HL-60/S4 treated with retinoic acid at 250 ng/mL for 4 days and 3 days (cell line): ENCODE data around the gene SRGAP2.
"Not testable (repeated sequence)": the region's sequence is repeated elsewhere in the genome, so short reads cannot be mapped to it uniquely, and the experiment has no call there.

Experiments used
- in situ Hi-C: fragments of 300-500 bp; cut with MboI; formaldehyde crosslinking; loops from 2 replicates; pipeline ENCODE4 v1.7.0; 2022; ENCODE audit warnings: low sequenced_read_pairs

The SRGAP2 gene

GRCh38 chr1:206246129-206246886 is 43.0 kb downstream of the SRGAP2 start:
- in situ Hi-C loops, result not testable (repeated sequence)

GRCh38 chr1:206250953-206251681 is 47.8 kb downstream of the SRGAP2 start:
- in situ Hi-C loops, result not testable (repeated sequence)

GRCh38 chr1:206252680-206253335 is 49.5 kb downstream of the SRGAP2 start:
- in situ Hi-C loops, result not testable (repeated sequence)
